ENCODE measurements around the gene NCOA7.

- TF ChIP-seq CTCF (IDR thresholded peaks at IDR 0.05) (no peak), POLR2A (IDR thresholded peaks at IDR 0.05) (no peak)
Measured at GRCh38 chr6:125899726-125900182, 109.0 kb downstream of the NCOA7 start.

Data from heart left ventricle (tissue), 13 donors.